Measurements from ENCODE around the gene SLC25A51.

SLC25A51 gene

GRCh38 chr9:37927132-37927531 lies 23.2 kb upstream of the SLC25A51 start:
- Histone ChIP-seq H3K4me1 (ENCODE audit: control insufficient read depth, insufficient read depth, low read length) (no peaks in the 10 kb centered on the region), H3K9me3 (ENCODE audit: control insufficient read depth, insufficient read depth, low read depth, low read length) (no peaks in the 10 kb centered on the region), H3K36me3 (ENCODE audit: control insufficient read depth in 2 of 2, insufficient read depth in 1 of 2, low read length in 2 of 2) (peaks cover 0 to 40% of the 10 kb centered on the region in 2 experiments; a peak in 1 of 3 replicates), H3K4me3 (ENCODE audit: low read depth, low read length) (no peak overlapping the region), H3K27ac (ENCODE audit: extremely low read depth, low read depth, low read length) (no peak overlapping the region)
- no peak for TF ChIP-seq IKZF3 (tag by site-specific recombination; IDR thresholded peaks at IDR 0.05)
- TF ChIP-seq GFI1B (tag by site-specific recombination; IDR thresholded peaks at IDR 0.05) = no peak
- TF ChIP-seq ZNF548 (tag by site-specific recombination; IDR thresholded peaks at IDR 0.05) = no peak
- no peak for TF ChIP-seq ZNF341 (tag by site-specific recombination; IDR thresholded peaks at IDR 0.05; ENCODE audit: low read depth)
- no peak for TF ChIP-seq ZNF366 (tag by site-specific recombination; conservative IDR thresholded peaks at IDR 0.05)
- TF ChIP-seq PRDM6 (tag by site-specific recombination; IDR thresholded peaks at IDR 0.05) = no peak
- no peak for TF ChIP-seq ZFP69B (tag by site-specific recombination; IDR thresholded peaks at IDR 0.05)
- TF ChIP-seq ELK4 (IDR thresholded peaks at IDR 0.05; ENCODE audit: borderline replicate concordance, low read depth, low read length) = no peak
- TF ChIP-seq PRDM1 (tag by site-specific recombination; IDR thresholded peaks at IDR 0.05) = no peak
- no peak for TF ChIP-seq ZNF416 (tag by site-specific recombination; IDR thresholded peaks at IDR 0.05)
- TF ChIP-seq ZNF692 (tag by site-specific recombination; IDR thresholded peaks at IDR 0.05) = no peak
- no peak for TF ChIP-seq SCRT1 (tag by site-specific recombination; IDR thresholded peaks at IDR 0.05; ENCODE audit: borderline replicate concordance)
- TF ChIP-seq ZBTB17 (tag by site-specific recombination; IDR thresholded peaks at IDR 0.05) = no peak
- no peak for TF ChIP-seq ZNF140 (tag by site-specific recombination; IDR thresholded peaks at IDR 0.05)
- no peak for TF ChIP-seq ZNF677 (tag by site-specific recombination; IDR thresholded peaks at IDR 0.05)
- TF ChIP-seq ZNF16 (tag by site-specific recombination; IDR thresholded peaks at IDR 0.05; ENCODE audit: low read depth) = no peak
- POLR2A ChIA-PET = no interaction called here
- CTCF ChIA-PET = interaction anchor here (1.8 kb wide), 2 partner anchors 10 to 14 kb away, joined by 7 to 8 read pairs; no protein-coding TSS in a partner anchor

- ChIA-PET CTCF (interaction anchor here (1.8 kb wide), 2 partner anchors 11 to 13 kb away, joined by 7 to 8 read pairs; no protein-coding TSS in a partner anchor), POLR2A (no interaction called here)
- no peak overlapping the region for H3K27ac ChIP-seq (ENCODE audit: extremely low read depth, low read depth, low read length)
- peaks cover 0 to 44% of the 10 kb centered on the region in 2 experiments; a peak in 1 of 3 replicates for H3K36me3 ChIP-seq (ENCODE audit: control insufficient read depth in 2 of 2, insufficient read depth in 1 of 2, low read length in 2 of 2)
- no peaks in the 10 kb centered on the region for H3K4me1 ChIP-seq (ENCODE audit: control insufficient read depth, insufficient read depth, low read length)
- H3K4me3 ChIP-seq (ENCODE audit: low read depth, low read length) = no peak overlapping the region
- H3K9me3 ChIP-seq (ENCODE audit: control insufficient read depth, insufficient read depth, low read depth, low read length) = no peaks in the 10 kb centered on the region
- TF ChIP-seq PRDM2 (tag by site-specific recombination; IDR thresholded peaks at IDR 0.05; ENCODE audit: borderline replicate concordance) = no peak
- TF ChIP-seq ZNF623 (tag by site-specific recombination; IDR thresholded peaks at IDR 0.05) = no peak
- no peak for TF ChIP-seq ZNF677 (tag by site-specific recombination; IDR thresholded peaks at IDR 0.05)
- no peak for TF ChIP-seq ZNF621 (tag by site-specific recombination; IDR thresholded peaks at IDR 0.05)
- TF ChIP-seq ZNF785 (tag by site-specific recombination; IDR thresholded peaks at IDR 0.05) = no peak
- TF ChIP-seq ZNF354C (tag by site-specific recombination; IDR thresholded peaks at IDR 0.05; ENCODE audit: borderline replicate concordance, low read depth) = no peak
- TF ChIP-seq ZNF266 (tag by site-specific recombination; IDR thresholded peaks at IDR 0.05; ENCODE audit: low read depth) = no peak
- no peak for TF ChIP-seq ZNF18 (tag by site-specific recombination; IDR thresholded peaks at IDR 0.05)
- TF ChIP-seq ZNF544 (tag by site-specific recombination; IDR thresholded peaks at IDR 0.05) = no peak
- TF ChIP-seq ZBTB20 (tag by site-specific recombination; IDR thresholded peaks at IDR 0.05) = no peak
Measured at GRCh38 chr9:37926737-37927118, 22.8 kb upstream of the SLC25A51 start.
